Measurements from ENCODE around the gene RABGGTB.
A peak's percentile ranks its signal among the peaks of the same experiment; 100 is the strongest.
"Not testable (repeated sequence)": the region's sequence is repeated elsewhere in the genome, so short reads cannot be mapped to it uniquely, and the experiment has no call there.

Gene RABGGTB
- total RNA-seq: 154 to 199 (median 182) reads per million in 4 donors

GRCh38 chr1:75785983-75786853 lies at the start of gene RABGGTB:
Gene RABGGTB (plus strand): TSS chr1:75786256. CDS start chr1:75786272, 16 bp downstream.
- peak; percentile 83 to 96 (median 88) for DNase-seq

- DNase-seq: no peak
These were observed 43.9 kb upstream of the RABGGTB start for GRCh38 chr1:75742047-75742625.

GRCh38 chr1:75745276-75745675 lies 40.8 kb upstream of the RABGGTB start:
- DNase-seq: no peak

- not testable (repeated sequence) for DNase-seq
These were observed 28.8 kb upstream of the RABGGTB start for GRCh38 chr1:75757210-75757609.

- not testable (repeated sequence) for DNase-seq
These were observed 27.5 kb upstream of the RABGGTB start for GRCh38 chr1:75758543-75758942.

DNA sequence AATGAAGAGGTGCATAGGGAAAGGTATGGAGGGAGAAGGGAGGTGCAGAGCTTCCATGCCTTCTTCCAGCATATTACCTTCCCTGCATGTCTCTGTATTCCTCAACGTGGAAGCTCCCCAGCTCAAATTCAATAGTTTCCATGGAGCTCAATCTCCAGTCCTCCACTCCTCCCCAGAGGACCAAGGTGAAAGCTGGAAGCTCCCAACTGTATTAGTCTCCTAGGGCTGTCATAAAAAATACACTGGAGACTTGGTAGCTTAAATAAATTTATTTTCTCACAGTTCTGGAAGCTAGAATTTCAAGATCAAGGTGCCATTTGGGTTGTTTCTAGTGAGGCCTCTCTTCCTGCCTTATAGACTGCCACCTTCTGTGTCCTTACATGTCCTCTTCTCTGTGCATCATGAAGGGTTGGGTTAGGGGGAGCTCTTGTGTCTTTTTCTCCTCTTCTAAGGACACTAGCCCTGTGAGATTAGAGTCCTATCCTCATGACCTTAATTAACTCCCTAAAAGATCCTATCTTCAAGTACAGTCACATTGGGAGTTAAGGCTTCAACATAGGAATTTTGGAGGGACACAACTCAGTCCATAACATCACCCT lies 21.9 kb upstream of the RABGGTB start:
- DNase-seq: no peak

- no peak for DNase-seq
These were observed 20.2 kb upstream of the RABGGTB start for GRCh38 chr1:75765697-75766355.

GRCh38 chr1:75768016-75768415 lies 18.0 kb upstream of the RABGGTB start:
- DNase-seq: no peak

GRCh38 chr1:75770761-75771160 lies 15.3 kb upstream of the RABGGTB start:
- no peak for DNase-seq

- DNase-seq: no peak
These were observed 14.1 kb upstream of the RABGGTB start for GRCh38 chr1:75771978-75772377.

GRCh38 chr1:75777812-75778211 lies 8.2 kb upstream of the RABGGTB start:
- DNase-seq: not testable (repeated sequence)

DNA sequence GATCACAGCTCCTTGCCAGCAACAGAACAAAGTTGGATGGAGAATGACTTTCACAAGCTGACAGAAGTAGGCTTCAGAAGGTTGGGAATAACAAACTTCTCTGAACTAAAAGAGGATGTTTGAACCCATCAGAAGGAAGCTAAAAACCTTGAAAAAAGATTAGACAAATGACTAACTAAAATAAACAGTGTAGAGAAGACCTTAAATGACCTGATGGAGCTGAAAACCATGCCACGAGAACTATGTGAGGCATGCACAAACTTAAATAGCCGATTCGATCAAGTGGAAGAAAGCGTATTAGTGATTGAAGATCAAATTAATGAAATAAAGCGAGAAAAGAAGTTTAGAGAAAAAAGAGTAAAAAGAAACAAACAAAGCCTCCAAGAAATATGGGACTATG lies 7.4 kb upstream of the RABGGTB start:
- DNase-seq: not testable (repeated sequence)

- not testable (repeated sequence) for DNase-seq
These were observed 5.9 kb upstream of the RABGGTB start for GRCh38 chr1:75780183-75780582.

- DNase-seq: not testable (repeated sequence)
These were observed 2.1 kb upstream of the RABGGTB start for GRCh38 chr1:75783920-75784319.

DNA sequence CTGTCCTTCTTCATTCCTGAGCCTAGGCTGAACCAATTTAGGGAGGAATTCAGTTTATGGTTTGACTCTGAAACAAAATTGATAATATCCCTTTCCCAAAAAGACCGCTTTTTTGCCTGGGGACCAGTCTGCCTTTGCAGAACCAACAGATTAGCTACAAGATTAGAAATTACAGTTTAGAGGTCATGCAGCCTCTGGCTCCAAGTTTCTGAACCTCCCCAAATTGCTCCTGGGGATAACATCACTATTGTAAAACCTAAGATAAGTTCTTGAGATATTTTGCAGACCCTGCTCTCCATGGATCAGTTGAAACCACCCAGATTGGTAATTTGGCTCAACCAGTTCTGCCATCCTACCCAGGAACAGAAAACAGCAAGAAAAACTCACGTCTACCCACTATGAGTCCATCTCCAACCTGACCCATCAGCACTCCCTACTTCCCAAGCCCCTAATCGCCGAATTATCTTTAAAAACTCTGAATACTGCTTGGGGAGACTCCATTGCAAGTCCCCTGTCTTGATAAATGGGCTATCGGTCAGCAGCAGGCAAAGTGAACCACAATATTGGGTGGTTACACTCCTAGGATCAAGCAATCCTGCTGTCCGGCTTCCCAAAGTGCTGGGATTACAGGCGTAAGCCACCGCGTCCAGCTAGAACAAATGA lies 605 bp upstream of the RABGGTB start:
- DNase-seq: no peak

GRCh38 chr1:75786901-75787493 lies 941 bp downstream of the RABGGTB start:
- DNase-seq: no peak

GRCh38 chr1:75787524-75787923 lies 1.5 kb downstream of the RABGGTB start:
- no peak for DNase-seq

DNA sequence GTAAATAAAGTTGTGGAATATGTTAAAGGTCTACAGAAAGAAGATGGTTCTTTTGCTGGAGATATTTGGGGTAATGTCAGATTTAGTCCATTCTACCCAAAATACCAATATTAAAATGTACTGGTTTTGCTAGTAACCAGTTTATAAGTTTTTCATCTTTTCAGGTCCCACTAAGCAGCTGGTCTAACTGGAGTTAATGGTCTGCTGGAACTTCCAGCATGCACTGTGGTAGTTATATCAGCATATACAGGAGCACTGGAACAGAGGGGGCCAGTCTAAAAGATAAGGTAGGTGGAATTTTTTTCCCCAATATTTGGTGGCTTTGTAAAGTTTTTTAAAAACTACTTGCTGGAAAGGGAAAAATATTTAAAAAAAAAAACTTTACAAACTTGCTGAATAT lies 3.9 kb downstream of the RABGGTB start:
- DNase-seq: no peak

- DNase-seq: no peak
These were observed 5.0 kb downstream of the RABGGTB start for GRCh38 chr1:75791022-75791421.

GRCh38 chr1:75792091-75792490 lies 6.0 kb downstream of the RABGGTB start:
- no peak for DNase-seq

GRCh38 chr1:75794382-75794781 lies 8.3 kb downstream of the RABGGTB start:
- no peak for DNase-seq

DNA sequence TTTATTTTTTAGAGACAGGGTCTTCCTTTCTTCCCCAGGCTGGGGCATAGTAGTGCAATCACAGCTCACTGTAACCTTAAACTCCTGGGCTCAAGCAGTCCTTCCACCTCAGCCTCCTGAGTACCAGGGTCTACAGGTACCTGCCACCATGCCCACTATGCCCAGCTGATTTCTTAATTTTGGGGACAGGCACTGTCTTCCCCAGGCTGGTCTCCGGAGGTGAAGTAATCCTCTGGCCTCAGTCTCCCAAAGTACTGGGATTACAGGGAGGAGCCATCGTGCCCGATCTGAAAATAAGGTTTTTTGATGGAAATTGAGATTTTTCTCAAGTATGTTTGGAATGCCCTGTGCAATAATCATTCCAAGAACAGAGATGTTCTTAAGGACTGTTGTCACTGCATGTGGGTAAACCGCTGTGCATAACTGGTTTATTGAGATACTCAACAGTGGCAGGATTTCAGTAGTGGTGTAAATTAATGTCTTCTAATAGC lies 9.7 kb downstream of the RABGGTB start:
- no peak for DNase-seq

Measured in T-helper 1 cell (primary cell).